ENCODE measurements around the gene MAML1.

MAML1 gene

DNA sequence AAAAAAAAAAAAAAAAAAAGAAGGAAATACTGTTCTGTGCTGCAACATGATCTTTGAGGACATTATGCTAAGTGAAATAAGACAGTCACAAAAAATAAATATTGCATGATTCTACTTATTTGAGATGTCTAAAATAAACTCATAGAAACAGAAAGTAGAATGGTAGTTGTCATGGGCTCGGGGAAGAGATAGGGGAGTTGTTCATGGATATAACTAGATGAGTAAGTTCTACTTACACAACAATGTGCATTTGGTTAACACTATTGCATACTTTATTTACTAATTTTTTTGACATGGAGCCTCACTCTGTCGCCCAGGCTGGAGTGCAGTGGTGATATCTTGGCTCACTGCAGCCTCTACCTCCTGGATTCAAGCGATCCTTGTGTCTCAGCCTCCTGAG, 15.2 kb downstream of the MAML1 start:
- ChIA-PET POLR2A (no interaction called here), CTCF (interaction anchor here (1.4 kb wide), 1 partner anchor 15 kb away, joined by 4 read pairs; no protein-coding TSS in a partner anchor)
- TF ChIP-seq, protein P1, sequence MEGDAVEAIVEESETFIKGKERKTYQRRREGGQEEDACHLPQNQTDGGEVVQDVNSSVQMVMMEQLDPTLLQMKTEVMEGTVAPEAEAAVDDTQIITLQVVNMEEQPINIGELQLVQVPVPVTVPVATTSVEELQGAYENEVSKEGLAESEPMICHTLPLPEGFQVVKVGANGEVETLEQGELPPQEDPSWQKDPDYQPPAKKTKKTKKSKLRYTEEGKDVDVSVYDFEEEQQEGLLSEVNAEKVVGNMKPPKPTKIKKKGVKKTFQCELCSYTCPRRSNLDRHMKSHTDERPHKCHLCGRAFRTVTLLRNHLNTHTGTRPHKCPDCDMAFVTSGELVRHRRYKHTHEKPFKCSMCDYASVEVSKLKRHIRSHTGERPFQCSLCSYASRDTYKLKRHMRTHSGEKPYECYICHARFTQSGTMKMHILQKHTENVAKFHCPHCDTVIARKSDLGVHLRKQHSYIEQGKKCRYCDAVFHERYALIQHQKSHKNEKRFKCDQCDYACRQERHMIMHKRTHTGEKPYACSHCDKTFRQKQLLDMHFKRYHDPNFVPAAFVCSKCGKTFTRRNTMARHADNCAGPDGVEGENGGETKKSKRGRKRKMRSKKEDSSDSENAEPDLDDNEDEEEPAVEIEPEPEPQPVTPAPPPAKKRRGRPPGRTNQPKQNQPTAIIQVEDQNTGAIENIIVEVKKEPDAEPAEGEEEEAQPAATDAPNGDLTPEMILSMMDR (IDR thresholded peaks at IDR 0.05; ENCODE audit: control extremely low read depth, extremely low read depth, low read depth, missing control alignments): no peak

DNA sequence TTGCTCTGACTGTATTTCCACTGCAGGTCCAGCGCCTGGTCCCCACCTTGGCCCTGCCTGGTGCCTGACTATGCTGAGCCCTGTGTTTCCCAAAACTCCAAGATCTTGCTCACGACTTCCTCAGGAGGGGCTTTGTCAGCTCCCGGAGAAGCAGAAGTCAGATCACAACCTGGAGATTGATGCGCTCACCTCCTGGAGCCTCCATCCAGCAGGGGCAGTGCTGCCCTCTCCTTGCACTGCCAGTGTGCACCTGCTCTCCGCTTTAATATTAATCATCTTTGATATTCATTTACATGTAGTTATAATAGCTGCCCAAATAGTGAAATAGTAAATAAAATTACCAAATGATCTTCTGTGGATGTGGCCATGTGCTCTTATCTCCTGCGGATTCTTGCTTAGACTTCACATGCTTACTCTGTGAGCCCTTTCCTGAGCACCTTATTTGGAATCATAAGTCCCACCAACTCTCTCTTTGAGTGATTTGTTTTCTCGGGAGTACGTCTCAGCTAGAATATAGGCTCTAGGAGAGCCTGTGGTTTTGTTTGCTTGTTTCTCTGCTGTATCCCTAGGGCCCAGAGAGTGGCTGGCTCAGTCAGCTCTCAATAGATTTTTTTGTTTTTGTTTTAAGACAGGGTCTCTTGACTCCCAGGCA, 17.4 kb downstream of the MAML1 start:
- no peak for DNase-seq (ENCODE audit: extremely low spot score)
- CTCF ChIA-PET: interaction anchor here (1.1 to 2.9 kb wide), 3 partner anchors 11 to 28 kb away, joined by 4 to 13 read pairs (median 12); no protein-coding TSS in a partner anchor
- POLR2A ChIA-PET: interaction anchor here (0.5 kb wide), 1 partner anchor 68 kb away, joined by 3 read pairs; no protein-coding TSS in a partner anchor
- TF ChIP-seq, protein P1 (IDR thresholded peaks at IDR 0.05; ENCODE audit: control extremely low read depth, extremely low read depth, low read depth, missing control alignments): no peak

More for the DNA sequence above, 15.2 kb downstream of the MAML1 start:
- DNase-seq (ENCODE audit: extremely low spot score): no peak

DNA sequence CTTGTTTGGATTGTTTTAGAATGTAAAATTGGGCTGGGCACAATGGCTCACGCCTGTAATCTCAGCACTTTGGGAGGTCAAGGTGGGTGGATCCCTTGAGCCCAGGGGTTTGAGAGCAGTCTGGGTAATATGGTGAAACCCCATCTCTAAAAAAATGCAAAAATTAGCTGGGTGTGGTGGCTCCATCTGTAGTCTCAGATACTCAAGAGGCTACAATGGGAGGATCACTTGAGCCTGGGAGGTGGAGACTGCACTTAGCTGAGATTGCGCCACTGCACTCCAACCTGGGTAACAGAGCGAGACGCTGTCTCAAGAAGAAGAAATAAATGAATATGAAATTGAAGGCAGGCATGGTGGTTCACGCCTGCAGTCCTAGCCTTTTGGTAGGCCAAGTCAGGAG, 21.3 kb downstream of the MAML1 start:
- DNase-seq (ENCODE audit: extremely low spot score): no peak
- ChIA-PET CTCF (interaction anchor here (0.9 to 4.2 kb wide), 4 partner anchors 9 to 42 kb away, joined by 3 to 28 read pairs (median 3); no protein-coding TSS in a partner anchor), POLR2A (interaction anchor here (1.4 kb wide), 1 partner anchor 130 kb away, joined by 4 read pairs; the partner anchor contains the start of gene HNRNPH1)
- TF ChIP-seq, protein P1 (IDR thresholded peaks at IDR 0.05; ENCODE audit: control extremely low read depth, extremely low read depth, low read depth, missing control alignments): no peak

DNA sequence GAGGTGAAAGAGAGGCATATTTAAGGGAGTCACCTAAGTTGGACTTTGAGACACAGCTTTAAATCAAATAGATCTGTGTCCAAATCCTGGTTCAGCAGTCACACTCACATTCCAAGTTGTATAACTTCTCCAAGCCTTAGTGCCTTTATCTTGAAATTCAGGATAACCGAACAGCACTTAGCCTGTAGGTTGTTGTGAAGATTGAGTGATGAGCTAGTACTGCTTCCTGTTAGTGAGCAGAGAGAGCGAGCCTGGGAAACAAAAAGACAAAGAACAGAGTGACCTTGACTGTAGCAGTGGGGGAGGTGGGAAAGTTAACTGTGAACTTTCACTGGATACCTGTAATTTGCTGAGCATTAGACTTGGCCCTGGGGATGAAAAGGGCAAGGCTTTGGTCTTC, 22.4 kb downstream of the MAML1 start:
- TF ChIP-seq, protein P1 (IDR thresholded peaks at IDR 0.05; ENCODE audit: control extremely low read depth, extremely low read depth, low read depth, missing control alignments): no peak
- DNase-seq (ENCODE audit: extremely low spot score): no peak
- ChIA-PET POLR2A (interaction anchor here (0.6 to 1.4 kb wide), 2 partner anchors 12 to 131 kb away, joined by 4 to 6 read pairs; partner anchors contain the start of gene HNRNPH1), CTCF (interaction anchor here (0.9 to 4.2 kb wide), 4 partner anchors 8 to 41 kb away, joined by 3 to 28 read pairs (median 4); no protein-coding TSS in a partner anchor)

DNA sequence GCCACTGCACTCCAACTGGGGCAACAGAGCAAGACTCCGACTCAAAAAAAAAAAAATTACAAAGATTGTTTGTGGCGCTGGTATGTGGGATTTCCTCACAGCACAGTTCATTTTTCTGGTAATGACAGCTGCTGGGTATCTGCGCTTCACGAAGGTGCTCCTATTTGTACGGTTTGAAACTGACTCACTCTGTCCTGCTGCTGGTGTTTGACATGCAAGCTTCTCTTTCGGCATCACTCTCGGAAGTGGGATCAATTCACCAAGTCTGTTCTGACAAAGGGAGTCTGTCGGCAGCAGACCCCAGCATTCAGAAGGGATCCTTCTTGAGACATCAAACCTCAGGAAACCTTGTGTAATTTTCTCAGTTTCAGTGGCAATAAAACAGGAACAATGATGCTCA, 26.3 kb downstream of the MAML1 start:
- POLR2A ChIA-PET: interaction anchor here (0.7 kb wide), 1 partner anchor 22 kb away, joined by 3 read pairs; no protein-coding TSS in a partner anchor
- TF ChIP-seq, protein P1 (IDR thresholded peaks at IDR 0.05; ENCODE audit: control extremely low read depth, extremely low read depth, low read depth, missing control alignments): no peak
- no peak for DNase-seq (ENCODE audit: extremely low spot score)
- CTCF ChIA-PET: interaction anchor here (3.3 kb wide), 1 partner anchor 9 kb away, joined by 14 read pairs; no protein-coding TSS in a partner anchor

DNA sequence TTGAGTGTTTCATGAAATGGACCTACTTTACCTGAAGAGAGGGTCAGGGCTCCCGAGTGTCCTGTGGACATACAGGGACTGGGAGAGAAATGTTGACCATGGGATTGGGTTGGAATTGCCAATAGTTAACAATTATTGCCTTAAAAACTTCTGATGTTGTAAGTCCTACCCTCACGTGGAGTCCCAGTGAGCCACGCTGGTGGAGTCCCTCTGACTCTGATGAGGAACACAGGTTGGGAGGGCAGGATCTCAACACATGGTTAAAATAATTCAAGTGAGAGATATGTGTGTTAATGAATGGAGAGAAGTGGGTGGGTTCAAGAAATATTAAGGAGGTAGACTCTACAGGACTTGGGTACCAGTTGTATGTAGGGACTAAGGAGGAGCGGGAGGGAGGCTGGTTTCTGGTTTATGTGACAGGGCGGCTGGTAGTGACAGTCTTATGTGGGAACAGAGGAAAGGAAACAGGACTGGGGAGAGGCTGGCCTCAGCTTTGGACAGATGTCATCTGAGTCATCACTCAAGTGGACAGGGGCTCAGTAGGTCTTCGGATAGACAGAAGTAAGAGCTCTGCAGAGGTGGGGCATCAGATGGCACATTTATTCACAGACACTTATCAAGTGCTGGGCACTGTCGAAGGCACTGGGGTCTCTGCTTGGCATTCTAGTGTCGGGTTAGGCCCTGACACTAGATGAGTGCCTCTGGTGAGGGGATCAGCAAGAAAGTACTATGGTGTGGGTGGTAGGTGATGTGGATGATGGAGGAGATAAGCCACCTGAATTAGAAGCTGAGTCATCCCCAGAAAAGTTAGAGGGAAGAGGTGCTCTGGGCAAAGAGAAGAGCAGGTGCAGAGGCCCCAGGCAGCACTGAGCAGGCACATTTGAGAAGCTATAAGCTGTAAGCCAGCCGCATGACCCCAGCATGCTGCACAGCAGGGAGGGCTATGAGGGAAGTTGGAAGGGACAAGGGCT, 27.2 kb downstream of the MAML1 start:
- TF ChIP-seq, protein P1 (IDR thresholded peaks at IDR 0.05; ENCODE audit: control extremely low read depth, extremely low read depth, low read depth, missing control alignments): no peak
- DNase-seq (ENCODE audit: extremely low spot score): peak; percentile 67
- ChIA-PET CTCF (interaction anchor here (1.3 to 3.3 kb wide), 2 partner anchors 8 to 148 kb away, joined by 3 to 14 read pairs; no protein-coding TSS in a partner anchor), POLR2A (interaction anchor here (0.6 kb wide), 1 partner anchor 479 kb away, joined by 3 read pairs; no protein-coding TSS in a partner anchor)
